ENCODE results near the gene PLXDC2.

The PLXDC2 gene

GRCh38 chr10:19828278-19829049 is 12.2 kb downstream of the PLXDC2 start:
- H3K36me3 ChIP-seq (ENCODE audit: insufficient read depth, low read length) = no peaks in the 10 kb centered on the region
- H3K4me2 ChIP-seq (ENCODE audit: low read depth, low read length, poor library complexity, severe bottlenecking) = no peak overlapping the region
- H3K4me1 ChIP-seq (ENCODE audit: insufficient read depth, low read length, poor library complexity, severe bottlenecking) = no peaks in the 10 kb centered on the region
- H3K9me3 ChIP-seq (ENCODE audit: insufficient read depth, low read depth, low read length) = no peaks in the 10 kb centered on the region
- no peak overlapping the region for H2AFZ ChIP-seq (ENCODE audit: low read length)
- H3K9ac ChIP-seq (ENCODE audit: low read depth, low read length, poor library complexity, severe bottlenecking) = no peak overlapping the region
- no peak overlapping the region for H3K4me3 ChIP-seq (ENCODE audit: low read length, poor library complexity, severe bottlenecking)
- H3K79me2 ChIP-seq (ENCODE audit: insufficient read depth, low read length) = no peaks in the 10 kb centered on the region
- no peak for TF ChIP-seq EZH2phosphoT487 (IDR thresholded peaks at IDR 0.05; ENCODE audit: borderline replicate concordance)
- TF ChIP-seq CTCF (conservative IDR thresholded peaks at IDR 0.05; ENCODE audit: low read length) = no peak
- no peaks in the 10 kb centered on the region for H3F3A ChIP-seq (ENCODE audit: low read depth)
- no peaks in the 10 kb centered on the region for H3K27me3 ChIP-seq (ENCODE audit: insufficient read depth, low read length, poor library complexity, severe bottlenecking)
- no peaks in the 10 kb centered on the region for H3K9me2 ChIP-seq (replicated peaks; ENCODE audit: low read depth, low read length)
- no peaks in the 10 kb centered on the region for H4K20me1 ChIP-seq (ENCODE audit: insufficient read depth, low read length, poor library complexity, severe bottlenecking)

GRCh38 chr10:19832699-19833098 is 16.5 kb downstream of the PLXDC2 start:
- TF ChIP-seq EZH2phosphoT487 (IDR thresholded peaks at IDR 0.05; ENCODE audit: borderline replicate concordance) (no peak), CTCF (conservative IDR thresholded peaks at IDR 0.05; ENCODE audit: low read length) (no peak)
- Histone ChIP-seq H2AFZ (ENCODE audit: low read length) (no peak overlapping the region), H3K4me3 (ENCODE audit: low read length, poor library complexity, severe bottlenecking) (no peak overlapping the region), H3K9me2 (replicated peaks; ENCODE audit: low read depth, low read length) (no peaks in the 10 kb centered on the region), H3K79me2 (ENCODE audit: insufficient read depth, low read length) (no peaks in the 10 kb centered on the region), H3K4me1 (ENCODE audit: insufficient read depth, low read length, poor library complexity, severe bottlenecking) (no peaks in the 10 kb centered on the region), H4K20me1 (ENCODE audit: insufficient read depth, low read length, poor library complexity, severe bottlenecking) (no peaks in the 10 kb centered on the region), H3F3A (ENCODE audit: low read depth) (no peaks in the 10 kb centered on the region), H3K4me2 (ENCODE audit: low read depth, low read length, poor library complexity, severe bottlenecking) (no peak overlapping the region), H3K27me3 (ENCODE audit: insufficient read depth, low read length, poor library complexity, severe bottlenecking) (no peaks in the 10 kb centered on the region), H3K9ac (ENCODE audit: low read depth, low read length, poor library complexity, severe bottlenecking) (no peak overlapping the region), H3K9me3 (ENCODE audit: insufficient read depth, low read depth, low read length) (no peaks in the 10 kb centered on the region), H3K36me3 (ENCODE audit: insufficient read depth, low read length) (no peaks in the 10 kb centered on the region)

- Histone ChIP-seq H3K9me3 (ENCODE audit: insufficient read depth, low read depth, low read length) (no peaks in the 10 kb centered on the region), H2AFZ (ENCODE audit: low read length) (no peak overlapping the region), H3K4me2 (ENCODE audit: low read depth, low read length, poor library complexity, severe bottlenecking) (no peak overlapping the region), H3K9me2 (replicated peaks; ENCODE audit: low read depth, low read length) (no peaks in the 10 kb centered on the region), H3K9ac (ENCODE audit: low read depth, low read length, poor library complexity, severe bottlenecking) (no peak overlapping the region), H3K4me3 (ENCODE audit: low read length, poor library complexity, severe bottlenecking) (no peak overlapping the region), H3F3A (ENCODE audit: low read depth) (no peaks in the 10 kb centered on the region), H3K4me1 (ENCODE audit: insufficient read depth, low read length, poor library complexity, severe bottlenecking) (no peaks in the 10 kb centered on the region), H3K79me2 (ENCODE audit: insufficient read depth, low read length) (no peaks in the 10 kb centered on the region), H3K36me3 (ENCODE audit: insufficient read depth, low read length) (no peaks in the 10 kb centered on the region), H3K27me3 (ENCODE audit: insufficient read depth, low read length, poor library complexity, severe bottlenecking) (no peaks in the 10 kb centered on the region), H4K20me1 (ENCODE audit: insufficient read depth, low read length, poor library complexity, severe bottlenecking) (no peaks in the 10 kb centered on the region)
- TF ChIP-seq EZH2phosphoT487 (IDR thresholded peaks at IDR 0.05; ENCODE audit: borderline replicate concordance) = no peak
- TF ChIP-seq CTCF (conservative IDR thresholded peaks at IDR 0.05; ENCODE audit: low read length) = no peak
Observed at GRCh38 chr10:19833170-19833824, 17.1 kb downstream of the PLXDC2 start.

All from Loucy (cell line).